Left colon (tissue), 2 donors: ENCODE data around the gene ARAP3. TPM values are rescaled to one million over a fixed set of nuclear protein-coding genes. Genes with fewer than 3 reads are reported as not detected.

Source experiments
- ATAC-seq: fragments of 200-7000 bp; cut with Tn5 transposase; one replicate; pipeline ENCODE4 v1.9.1; 2020; ENCODE audit warnings: mild to moderate bottlenecking, moderate library complexity
- DNase-seq, 2 donors: peaks; one replicate each; pipeline ENCODE4 v3.0.0-alpha.2; 2020
- intact Hi-C, 2 donors: fragments of 100-400 bp; cut with DNase I in 1 of 2; cut with micrococcal nuclease in 1 of 2; formaldehyde crosslinking; loops; one replicate each; pipeline versions ENCODE4 v1.11.2 to v1.14.0; 2022; cut with DNase I, micrococcal nuclease
- total RNA-seq, 2 donors: library from RNA; stranded (reverse); fragmentation: NEBNext Ultra II Directional; extraction: Animal tissue kit (Norgen Biotek cat#: 25700); gene quantifications; one replicate each; pipeline ENCODE4 v1.2.1, GENCODE V29; 2021
- donor health status: DM: no; HTN: no; CAD: no.
- donor health status: DM: yes; HTN: yes; CAD: no.

ARAP3 gene
- total RNA-seq, 2 donors from 2014 or later, result 5.3 to 7.1 TPM

DNA sequence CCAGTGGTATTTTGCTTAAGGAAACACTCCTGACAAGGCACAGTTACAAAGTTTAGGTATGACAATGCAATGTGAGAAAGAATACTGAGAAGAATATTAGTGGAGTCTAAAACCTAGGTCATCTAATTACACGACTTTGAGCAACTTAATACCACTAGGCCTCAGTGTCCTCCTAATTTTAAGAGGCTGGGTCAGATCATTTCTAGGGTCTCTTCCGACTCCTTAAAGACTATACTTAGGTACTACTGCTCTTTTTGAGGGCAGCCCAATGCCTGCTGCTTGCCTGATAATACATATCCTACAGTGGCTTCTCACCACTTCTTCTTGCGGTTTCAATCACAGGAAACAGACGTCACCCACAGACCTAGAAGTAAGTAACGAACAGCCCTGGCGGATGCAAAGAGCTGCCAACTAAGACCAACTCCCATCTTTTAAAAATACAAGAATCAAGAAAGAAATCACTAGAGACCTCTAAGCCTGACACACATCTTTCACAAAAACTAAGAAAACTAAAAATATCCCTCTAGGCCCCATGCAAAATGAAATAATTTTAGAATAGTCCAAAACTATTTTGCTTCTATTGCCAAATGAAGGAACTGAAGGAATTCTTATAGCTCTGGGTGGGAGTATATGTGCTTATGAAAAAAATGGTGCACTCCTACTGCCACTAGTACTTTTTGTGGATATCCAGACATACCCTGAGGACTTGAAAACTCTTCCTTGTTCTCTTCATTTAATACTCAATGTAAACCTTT lies 76.3 kb downstream of the ARAP3 start:
- peak; percentile 45 to 47 for DNase-seq
- intact Hi-C loops, result no loop called here
- peak; percentile 39 for ATAC-seq

DNA sequence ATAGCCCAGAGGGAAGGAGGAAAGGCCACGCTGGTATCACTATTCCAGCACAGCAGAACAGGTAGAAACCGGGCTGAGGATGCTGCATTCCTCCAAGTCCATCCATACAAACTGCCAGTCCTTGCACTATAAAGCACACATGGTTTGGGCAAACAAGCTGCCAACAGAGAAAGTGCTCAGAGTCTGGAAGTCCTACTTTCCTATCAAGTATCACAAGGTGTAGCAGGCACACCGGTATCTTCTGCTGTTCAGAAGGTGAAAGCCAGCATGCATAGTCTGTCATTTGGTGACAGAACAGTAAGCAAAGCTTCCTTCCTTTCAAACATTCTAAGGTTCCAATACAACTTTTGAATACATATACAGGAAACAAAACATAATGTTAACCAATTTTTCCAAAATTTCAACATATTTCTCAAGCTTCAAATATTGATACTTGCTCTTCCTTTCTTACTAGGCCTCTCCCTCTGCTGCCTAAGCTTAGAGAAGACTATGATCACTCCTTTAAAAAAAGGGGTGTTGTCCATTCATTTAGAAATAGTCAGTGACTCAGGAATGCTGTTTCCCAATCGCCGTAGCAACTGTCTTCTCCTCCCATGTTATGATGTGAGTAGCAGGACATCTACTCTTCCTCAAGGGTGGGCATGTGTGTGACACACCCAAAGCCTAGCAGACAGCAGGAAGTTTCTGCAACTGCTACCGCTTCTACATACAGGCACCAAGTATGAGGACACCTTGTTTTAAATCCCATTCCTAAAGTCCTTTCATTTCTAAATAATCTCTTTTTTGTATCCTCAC lies 77.9 kb downstream of the ARAP3 start:
- intact Hi-C loops, result no loop called here
- ATAC-seq (peak; percentile 95), DNase-seq (peak; percentile 19 to 63)

Other genes with a start within 250 kb of the ARAP3 start
- gene PCDHGC3, start 206.3 kb downstream of the ARAP3 start, total RNA-seq, result 10 to 100 TPM; 15.3 to 16.0 TPM
- under 1 TPM; 0.64 to 0.92 TPM for gene PCDHGC4, start 197.2 kb downstream of the ARAP3 start, total RNA-seq
- gene PCDHGC5, start 193.1 kb downstream of the ARAP3 start, total RNA-seq, result under 1 TPM; 0.75 to 0.76 TPM
- 100 to 1,000 TPM; 105 to 108 TPM for gene DIAPH1, start 63.2 kb downstream of the ARAP3 start, total RNA-seq
- gene HDAC3, start 45.4 kb downstream of the ARAP3 start, total RNA-seq, result 10 to 100 TPM; 37.8 to 40.5 TPM
- gene RELL2, start 45.2 kb downstream of the ARAP3 start, total RNA-seq, result 1 to 10 TPM; 2.9 to 3.5 TPM
- gene FCHSD1, start 30.8 kb downstream of the ARAP3 start, total RNA-seq, result 10 to 100 TPM; 15.0 to 19.2 TPM
- gene PCDH1, start 196.2 kb upstream of the ARAP3 start, total RNA-seq, result 100 to 1,000 TPM; 133 to 147 TPM
- 10 to 100 TPM; 77.8 to 99.1 TPM for gene DELE1, start 241.6 kb upstream of the ARAP3 start, total RNA-seq